NOMO-1 treated with DMSO at 0.1 percent for 48 hours (cell line): Measurements from ENCODE around the gene ANKRD65.
"Not testable (repeated sequence)": the region's sequence is repeated elsewhere in the genome, so short reads cannot be mapped to it uniquely, and the experiment has no call there.

Experiments
- DNase-seq: peaks from one replicate; lab custom pipeline; 2025; ENCODE audit not compliant: unreplicated experiment; lab: John Stamatoyannopoulos, UW

ANKRD65 gene

GRCh38 chr1:1399187-1399871 lies 21.7 kb downstream of the ANKRD65 start, which contains the start of gene CCNL2:
CCNL2 (minus strand) TSS chr1:1399335; CDS start chr1:1399306, 29 bp downstream.
- DNase-seq, result peak; percentile 97

- DNase-seq, result no peak
Measured at GRCh38 chr1:1398677-1399186, 22.3 kb downstream of the ANKRD65 start.

- no peak for DNase-seq
Measured at GRCh38 chr1:1397839-1398523, 23.1 kb downstream of the ANKRD65 start.

GRCh38 chr1:1395166-1395565 lies 25.9 kb downstream of the ANKRD65 start:
- no peak for DNase-seq

- no peak for DNase-seq
Measured at GRCh38 chr1:1394116-1394515, 27.0 kb downstream of the ANKRD65 start.

- DNase-seq, result no peak
Measured at GRCh38 chr1:1393428-1393827, 27.6 kb downstream of the ANKRD65 start.

GRCh38 chr1:1393014-1393413 lies 28.1 kb downstream of the ANKRD65 start:
- DNase-seq, result no peak

- DNase-seq, result no peak
Measured at GRCh38 chr1:1391225-1391624, 29.9 kb downstream of the ANKRD65 start.

GRCh38 chr1:1390675-1391074 lies 30.4 kb downstream of the ANKRD65 start:
- DNase-seq, result no peak

GRCh38 chr1:1388078-1388472 lies 33.0 kb downstream of the ANKRD65 start:
- DNase-seq, result no peak

- no peak for DNase-seq
Measured at GRCh38 chr1:1387098-1388077, 33.7 kb downstream of the ANKRD65 start.

GRCh38 chr1:1385931-1386330 lies 35.1 kb downstream of the ANKRD65 start:
- no peak for DNase-seq

GRCh38 chr1:1385339-1385738 lies 35.7 kb downstream of the ANKRD65 start:
- DNase-seq, result not testable (repeated sequence)

- no peak for DNase-seq
Measured at GRCh38 chr1:1381294-1381693, 39.8 kb downstream of the ANKRD65 start.

GRCh38 chr1:1380860-1381259 lies 40.2 kb downstream of the ANKRD65 start:
- no peak for DNase-seq

- DNase-seq, result no peak
Measured at GRCh38 chr1:1377540-1378205, 43.4 kb downstream of the ANKRD65 start.

GRCh38 chr1:1376551-1377226 lies 44.4 kb downstream of the ANKRD65 start:
- DNase-seq, result no peak

- DNase-seq, result peak; percentile 100
Measured at GRCh38 chr1:1374929-1375662, 46.0 kb downstream of the ANKRD65 start, which contains the start of gene AURKAIP1. AURKAIP1 (minus strand) TSS chr1:1375207; CDS start chr1:1374756, 451 bp downstream.

- no peak for DNase-seq
Measured at GRCh38 chr1:1374589-1374928, 46.5 kb downstream of the ANKRD65 start.
